GM10266 (cell line): ENCODE results near the gene IFNE.

Experiments
- DNase-seq: peaks from one replicate; pipeline ENCODE4 v3.0.0; 2012; ENCODE audit errors: extremely low spot score
- CTCF ChIP-seq: IDR thresholded peaks from 2 replicates; pipeline ENCODE4 v1.5.1; 2012; ENCODE audit warnings: mild to moderate bottlenecking, low read depth; ENCODE audit not compliant: control insufficient read depth, insufficient read depth; ENCODE audit errors: missing control alignments

IFNE gene

DNA sequence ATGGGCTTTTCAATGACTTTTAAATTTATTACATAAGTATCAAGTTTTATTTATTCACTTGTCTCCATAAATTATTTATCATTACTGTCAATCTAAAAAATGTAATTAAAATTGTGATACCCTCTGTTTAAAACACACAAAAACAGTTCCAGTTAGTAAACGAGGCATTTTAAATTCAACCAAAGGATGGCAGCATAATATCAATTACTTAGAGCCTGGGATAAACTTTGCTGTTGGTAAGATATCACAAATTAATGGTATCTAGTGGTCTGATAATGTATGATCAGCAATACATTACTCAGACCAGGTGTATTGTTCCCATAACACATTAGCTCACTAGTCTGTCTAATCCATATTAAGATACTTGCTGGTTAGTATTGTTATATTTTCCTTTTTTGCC lies 9.6 kb upstream of the IFNE start:
- TF ChIP-seq CTCF, result no peak
- no peak for DNase-seq

- no peak for DNase-seq
- TF ChIP-seq CTCF, result no peak
Observed at GRCh38 chr9:21481470-21482056, 550 bp downstream of the IFNE start.

- DNase-seq, result no peak
- TF ChIP-seq CTCF, result no peak
Observed at GRCh38 chr9:21479152-21479702, 2.9 kb downstream of the IFNE start.

GRCh38 chr9:21477466-21477865 lies 4.6 kb downstream of the IFNE start:
- TF ChIP-seq CTCF, result no peak
- no peak for DNase-seq

GRCh38 chr9:21473236-21473635 lies 8.9 kb downstream of the IFNE start:
- no peak for TF ChIP-seq CTCF
- no peak for DNase-seq

GRCh38 chr9:21470126-21470525 lies 12.0 kb downstream of the IFNE start:
- no peak for TF ChIP-seq CTCF
- no peak for DNase-seq

DNA sequence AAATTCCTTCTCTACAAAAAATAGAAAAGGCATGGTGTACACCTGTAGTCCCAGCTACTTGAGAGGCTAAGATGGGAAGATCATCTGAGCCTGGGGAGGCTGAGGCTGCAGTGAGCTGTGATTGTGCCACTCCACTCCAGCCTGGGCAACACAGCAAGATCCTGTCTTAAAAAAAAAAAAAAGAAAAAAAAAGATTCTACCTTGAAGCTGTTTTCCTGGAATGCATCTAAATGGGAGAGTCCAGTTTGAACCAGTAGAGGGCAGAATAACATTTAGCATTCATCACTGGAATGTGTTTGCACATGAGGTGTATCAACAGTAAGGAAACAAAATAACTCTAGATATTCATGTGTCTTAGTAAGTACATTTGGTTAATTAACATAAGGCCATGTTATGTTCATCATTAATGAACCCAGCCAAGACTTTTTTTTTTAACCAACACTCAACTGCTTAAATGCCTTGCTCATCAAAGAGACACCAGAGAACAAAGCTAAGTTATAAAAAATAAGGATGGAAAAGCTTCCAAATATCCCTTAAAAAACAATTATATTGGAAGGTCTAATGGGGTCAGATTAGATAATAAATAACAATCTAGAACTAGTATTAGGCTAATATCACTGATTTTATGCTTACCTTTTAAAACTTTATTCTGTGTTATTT lies 16.1 kb downstream of the IFNE start:
- peak; percentile 49 for DNase-seq
- TF ChIP-seq CTCF, result peak; percentile 70
